GM21529 (cell line): ENCODE measurements around the gene NTN1.

Experiments used
- ATAC-seq: cut with Tn5 transposase; IDR thresholded peaks from one replicate; pipeline ENCODE4 v1.9.1; 2021; ENCODE audit not compliant: unreplicated experiment

The NTN1 gene

GRCh38 chr17:9188367-9188766, 167.1 kb downstream of the NTN1 start:
- no peak for ATAC-seq

- no peak for ATAC-seq
Observed at GRCh38 chr17:9189870-9190269, 168.6 kb downstream of the NTN1 start.

- ATAC-seq, result no peak
Observed at GRCh38 chr17:9192010-9192409, 170.7 kb downstream of the NTN1 start.

GRCh38 chr17:9195411-9195810, 174.1 kb downstream of the NTN1 start:
- ATAC-seq, result no peak

- no peak for ATAC-seq
Observed at GRCh38 chr17:9195961-9196670, 174.8 kb downstream of the NTN1 start.

- no peak for ATAC-seq
Observed at GRCh38 chr17:9199571-9200551, 178.6 kb downstream of the NTN1 start.

DNA sequence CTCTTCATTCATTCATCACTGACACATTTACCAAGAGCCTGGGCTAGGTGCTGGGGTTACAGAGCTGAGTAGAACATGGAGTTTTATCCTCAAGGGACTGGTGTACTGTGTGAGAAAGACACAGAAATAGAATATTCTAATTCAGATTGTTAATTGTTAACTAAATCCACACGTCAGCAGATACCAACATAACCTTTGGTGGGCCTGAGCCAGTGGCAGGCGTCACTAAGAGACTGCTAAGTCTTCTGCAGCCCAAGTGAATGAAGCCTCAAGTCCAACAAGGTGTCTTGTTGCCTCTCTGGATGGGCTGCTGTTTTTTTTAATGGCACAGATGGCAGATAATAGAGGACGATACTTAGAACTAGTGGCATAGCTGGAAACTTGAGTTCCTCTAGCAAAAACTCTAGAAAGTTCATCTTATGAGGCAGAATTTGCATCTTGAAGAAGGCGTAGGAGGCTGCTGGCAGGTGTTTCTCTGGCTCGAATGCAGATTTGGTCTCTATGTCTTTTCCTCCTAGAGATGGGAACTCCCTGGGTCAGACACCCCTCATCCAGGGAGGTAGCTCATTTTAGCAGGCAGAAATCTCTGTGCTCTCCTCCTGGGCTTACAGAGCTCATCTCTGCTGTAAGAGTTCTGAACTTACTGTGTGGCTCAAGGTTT, 179.5 kb downstream of the NTN1 start:
- peak; percentile 69 for ATAC-seq

- no peak for ATAC-seq
Observed at GRCh38 chr17:9202532-9202931, 181.2 kb downstream of the NTN1 start.

GRCh38 chr17:9203771-9204425, 182.6 kb downstream of the NTN1 start:
- no peak for ATAC-seq

DNA sequence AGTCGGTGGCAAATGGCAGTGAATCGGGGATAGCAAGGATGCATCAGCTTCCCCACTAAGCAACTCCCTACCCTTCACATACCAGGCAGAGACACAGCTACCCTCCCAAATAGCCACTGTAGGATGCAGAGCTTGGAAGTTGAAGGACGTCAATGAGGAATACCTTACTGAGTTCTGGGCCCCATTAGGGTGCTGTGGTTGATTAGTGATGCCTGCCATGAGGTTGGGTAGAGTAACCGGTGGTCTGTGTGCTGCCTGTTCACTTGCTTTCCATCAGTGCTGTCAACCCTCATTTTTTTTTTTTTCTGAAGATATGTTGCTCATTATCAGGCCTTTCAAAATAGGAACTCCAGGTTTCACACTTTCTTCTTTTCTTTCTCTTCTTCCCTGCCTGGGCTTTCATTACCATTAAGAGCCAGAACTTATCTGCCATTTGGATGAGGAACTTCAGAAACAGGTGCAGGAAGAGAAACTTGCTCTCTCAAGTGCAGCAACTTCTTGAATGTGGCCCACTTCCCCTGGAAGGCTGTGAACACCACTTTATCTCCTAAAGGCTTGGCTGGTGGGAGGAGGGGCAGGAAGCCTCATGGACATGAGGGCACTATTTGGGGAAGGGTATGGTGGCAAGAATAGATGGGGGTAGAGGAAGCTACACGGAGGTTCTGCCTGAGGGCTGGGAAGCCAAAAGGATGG, 183.5 kb downstream of the NTN1 start:
- no peak for ATAC-seq

DNA sequence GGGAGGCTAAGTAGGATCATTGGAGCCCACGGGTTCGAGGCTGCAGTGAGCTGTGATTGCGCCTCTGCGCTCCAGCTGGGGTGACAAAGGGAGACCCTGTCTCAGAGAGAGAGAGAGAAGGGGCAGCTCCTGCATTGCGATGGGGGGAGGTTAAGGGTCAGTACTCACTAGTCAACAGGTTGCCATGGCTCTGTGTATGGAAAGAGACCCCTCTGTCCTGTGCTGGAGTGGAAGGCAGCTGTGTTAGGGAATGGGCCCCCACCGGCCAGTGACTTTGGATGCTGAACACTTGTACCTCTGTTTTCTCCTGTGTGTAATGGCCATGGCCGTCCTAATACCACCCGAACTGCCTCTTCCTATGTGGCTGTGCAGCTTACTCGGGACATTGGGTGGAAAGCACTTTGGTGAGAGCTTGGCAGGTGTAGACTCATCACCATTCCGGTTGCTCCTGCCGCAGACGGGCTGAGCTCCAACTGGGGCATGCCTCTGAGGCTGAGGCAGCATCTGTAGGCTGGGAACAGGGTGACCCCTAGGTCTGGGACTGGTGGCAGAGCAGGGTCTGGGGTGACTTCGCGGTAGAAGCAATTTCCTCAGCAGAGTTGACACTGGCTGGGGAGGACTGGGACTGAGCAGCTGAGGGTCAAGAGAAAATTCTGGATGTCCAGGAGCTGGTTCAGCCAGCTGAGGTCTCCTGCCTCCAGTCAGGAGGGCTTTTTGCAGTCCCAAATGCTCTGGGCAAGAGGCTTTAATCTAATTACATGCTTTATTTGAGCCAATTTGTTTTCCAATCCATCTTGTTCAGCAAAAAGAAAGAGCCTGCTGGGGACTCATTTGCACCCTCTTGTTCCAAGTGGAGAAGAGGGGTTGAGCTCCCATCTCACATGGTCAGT, 184.5 kb downstream of the NTN1 start:
- no peak for ATAC-seq

DNA sequence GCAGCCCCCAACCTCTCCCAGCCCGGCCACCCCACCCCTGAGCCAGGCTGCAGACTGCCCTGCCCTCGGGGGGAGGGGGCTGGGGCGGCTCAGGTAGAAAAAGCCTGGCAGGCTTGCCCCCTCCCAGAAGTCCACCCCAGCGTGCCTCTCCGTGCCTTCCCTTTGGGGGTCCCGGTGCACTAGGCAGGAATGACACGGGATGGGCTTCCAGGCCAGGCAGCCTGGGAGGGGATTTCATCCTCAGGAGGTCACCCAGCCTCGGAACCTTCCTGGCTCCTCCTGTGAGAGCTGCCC, 185.0 kb downstream of the NTN1 start:
- no peak for ATAC-seq

DNA sequence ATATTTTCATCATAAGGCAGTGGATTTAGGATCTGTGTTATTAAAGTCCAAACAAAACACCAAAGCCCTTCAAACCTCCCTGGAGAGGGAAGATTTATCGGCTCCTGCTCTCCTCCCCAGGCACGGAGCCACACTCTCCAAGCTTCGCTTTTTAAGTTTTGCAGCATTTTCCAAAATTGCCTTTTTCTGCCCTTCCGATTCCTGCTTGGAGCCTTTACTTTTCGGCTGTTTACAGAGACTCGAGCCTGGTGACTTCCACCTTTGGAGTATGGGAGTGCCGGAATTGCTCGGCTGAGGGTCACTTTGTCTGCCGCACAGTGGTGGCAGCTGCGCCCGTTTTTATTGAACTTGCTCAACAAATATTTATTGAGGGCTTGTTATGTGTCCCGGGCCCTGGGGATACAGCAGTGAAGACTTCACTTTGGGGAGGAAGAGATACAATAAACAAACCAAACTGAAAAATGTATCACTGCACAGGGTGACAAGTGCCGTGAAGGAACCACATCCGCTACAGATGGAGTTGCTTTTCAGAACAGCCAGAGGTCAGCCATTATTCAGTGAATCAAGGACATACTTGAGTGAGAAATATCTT, 185.5 kb downstream of the NTN1 start:
- no peak for ATAC-seq

DNA sequence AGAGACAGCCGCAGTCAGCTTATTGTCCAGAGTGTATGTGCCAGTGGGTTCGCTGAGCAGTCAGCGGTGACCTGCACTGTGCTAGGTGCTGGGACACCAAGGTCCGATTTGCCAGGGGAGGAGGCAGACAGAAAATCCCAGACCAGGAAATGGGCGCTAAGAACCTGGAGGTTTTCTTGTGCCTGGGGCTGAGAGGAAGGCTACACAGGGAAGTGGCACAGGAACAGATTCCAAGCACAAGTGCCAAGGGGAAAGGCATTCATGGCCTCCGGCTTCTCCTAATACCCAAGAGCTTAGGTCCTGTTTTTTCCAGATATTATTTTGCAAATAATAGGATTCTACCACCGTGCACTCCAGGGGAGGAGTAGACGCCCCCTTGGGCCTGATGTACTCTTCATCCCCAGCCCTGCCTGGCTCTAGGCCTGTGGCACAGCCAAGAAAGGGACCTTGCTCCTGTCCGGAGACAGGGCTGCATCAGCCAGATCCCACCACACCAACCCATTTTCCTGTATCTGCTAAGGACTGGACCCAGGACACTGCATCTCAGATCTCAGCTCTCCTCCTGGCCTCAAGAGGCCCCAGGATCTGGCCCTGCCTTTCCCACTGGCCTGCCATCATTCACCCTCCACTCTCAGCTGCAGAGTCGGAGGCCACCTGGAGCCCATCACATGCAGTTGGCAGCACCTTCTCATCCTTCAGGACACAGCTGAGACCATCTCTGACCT, 187.2 kb downstream of the NTN1 start:
- no peak for ATAC-seq

- ATAC-seq, result no peak
Observed at GRCh38 chr17:9209347-9209746, 188.0 kb downstream of the NTN1 start.

DNA sequence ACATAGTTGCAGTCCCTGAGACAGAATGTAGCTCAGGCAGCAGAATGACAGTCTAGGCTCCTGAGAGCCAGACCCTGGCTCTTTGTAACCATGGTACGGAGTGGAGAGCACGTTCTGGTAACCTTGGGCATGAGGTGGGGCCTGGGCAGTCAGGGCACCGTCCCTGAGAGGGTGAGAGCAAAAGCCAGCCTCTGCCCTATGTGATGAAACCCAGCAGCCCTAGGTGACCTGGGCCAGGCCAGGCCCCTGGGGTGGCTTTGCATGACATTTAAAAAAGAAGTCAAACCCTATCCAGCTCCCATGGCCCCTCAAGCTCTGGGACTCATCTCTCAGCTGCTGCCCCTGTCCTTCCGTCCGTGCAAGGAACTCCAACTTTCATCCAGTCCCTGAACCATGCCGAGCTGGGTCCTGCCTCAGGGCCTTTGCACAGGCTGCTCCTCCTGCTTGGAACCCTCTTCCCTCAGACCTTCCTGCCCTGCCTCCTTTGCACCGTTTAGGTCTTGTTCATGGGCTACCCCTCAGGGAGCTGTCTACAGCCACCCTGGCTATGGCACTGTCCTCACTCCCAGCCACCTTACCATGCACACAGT, 188.6 kb downstream of the NTN1 start:
- no peak for ATAC-seq

GRCh38 chr17:9211133-9211765, 189.9 kb downstream of the NTN1 start:
- no peak for ATAC-seq
